HCT116 (cell line): Measurements from ENCODE around the gene MFSD6L. TPM values are rescaled to one million over a fixed set of nuclear protein-coding genes. Genes with fewer than 3 reads are reported as not detected.

Experiments used
- ATAC-seq: fragments of 200-7000 bp; cut with Tn5 transposase; 2 replicates; pipeline ENCODE4 v1.9.1; 2020; ENCODE audit warnings: mild to moderate bottlenecking, moderate library complexity
- BruUV-seq: library from RNA; stranded (reverse); fragments of 400-500 nt; replicated peaks from 2 replicates; lab custom pipeline; 2021; lab: Mats Ljungman, UMichigan
- CTCF ChIA-PET: fragments of 300-600 bp; sonication (Branson Sonifier 250); formaldehyde crosslinking; loops from one replicate; lab custom pipeline; 2021; ENCODE audit warnings: antibody characterized with exemption; lab: Charles Lee
- POLR2A ChIA-PET: fragments of 300-600, 350-600 bp; sonication (Branson Sonifier 250); formaldehyde crosslinking; loops from one replicate; lab custom pipeline; 2021; ENCODE audit warnings: antibody characterized with exemption; lab: Charles Lee
- RAD21 ChIA-PET, 2 experiments: fragments of 300-600 bp; sonication (Branson Sonifier 250); formaldehyde crosslinking; loops; one replicate each; lab custom pipeline; 2023; ENCODE audit warnings: low total read pairs in 2 of 2; ENCODE audit not compliant: uncharacterized antibody in 2 of 2, unreplicated experiment in 2 of 2, low non-redundant PET in 1 of 2; lab: Charles Lee
- DNase-seq: peaks from one replicate; pipeline ENCODE4 v3.0.0-alpha.2; 2010; ENCODE audit warnings: low read depth, low spot score
- H2AFZ ChIP-seq: fragments of 200-600 bp; shearing (Covaris generic), sonication (generic); 2 replicates; pipeline ENCODE4 v1.6.1; 2017; ENCODE audit warnings: low read depth, mixed run types, mixed read lengths, antibody characterized with exemption, low read length; ENCODE audit not compliant: poor library complexity, severe bottlenecking
- H3K27ac ChIP-seq: 2 replicates; pipeline ENCODE4 v1.5.1; 2012; ENCODE audit warnings: low read depth, low read length
- H3K27me3 ChIP-seq: fragments of 200-600 bp; sonication (generic); 2 replicates; pipeline ENCODE4 v1.6.1; 2016; ENCODE audit warnings: mixed run types, low read length, mixed read lengths; ENCODE audit not compliant: insufficient read depth
- H3K36me3 ChIP-seq, 2 experiments: fragments of 200-500 bp in 1 of 2; fragments of 200-600 bp in 1 of 2; sonication (Bioruptor generic) in 1 of 2; sonication (generic) in 1 of 2; 2 replicates each; pipeline versions ENCODE4 v1.5.1 to v1.6.1; 2014 to 2016; ENCODE audit warnings: low read length in 2 of 2, inconsistent platforms in 1 of 2, mixed read lengths in 1 of 2, mixed run types in 1 of 2; ENCODE audit not compliant: insufficient read depth in 2 of 2, control insufficient read depth in 1 of 2
- H3K4me1 ChIP-seq, 2 experiments: fragments of 200-600 bp in 1 of 2; sonication (generic) in 1 of 2; 2 replicates each; pipeline versions ENCODE4 v1.5.1 to v1.6.1; 2012 to 2017; ENCODE audit warnings: low read length in 2 of 2, inconsistent platforms in 1 of 2, mild to moderate bottlenecking in 1 of 2, mixed read lengths in 1 of 2, mixed run types in 1 of 2, moderate library complexity in 1 of 2; ENCODE audit not compliant: insufficient read depth in 2 of 2, control insufficient read depth in 1 of 2
- H3K4me2 ChIP-seq: fragments of 200-600 bp; sonication (generic); 2 replicates; pipeline ENCODE4 v1.6.1; 2017; ENCODE audit warnings: mixed run types, low read length, mixed read lengths
- H3K4me3 ChIP-seq, 2 experiments: fragments of 200-600 bp in 1 of 2; sonication (generic) in 1 of 2; replicated peaks in 1 of 2; 2 replicates each; pipeline ENCODE4 v1.5.1; 2011 to 2016; ENCODE audit warnings: low read length in 2 of 2, control low read depth in 1 of 2, low read depth in 1 of 2, mild to moderate bottlenecking in 1 of 2, mixed read lengths in 1 of 2, mixed run types in 1 of 2
- H3K79me2 ChIP-seq: fragments of 200-600 bp; sonication (generic); 2 replicates; pipeline ENCODE4 v1.6.1; 2017; ENCODE audit warnings: mild to moderate bottlenecking, mixed run types, low read length, moderate library complexity, mixed read lengths; ENCODE audit not compliant: insufficient read depth
- H3K9ac ChIP-seq: fragments of 200-600 bp; sonication (generic); 2 replicates; pipeline ENCODE4 v1.6.1; 2016; ENCODE audit warnings: low read length, mixed read lengths
- H3K9me2 ChIP-seq: fragments of 200-600 bp; sonication (generic), shearing (Covaris generic); 2 replicates; pipeline ENCODE4 v1.6.1; 2017; ENCODE audit warnings: mixed run types, mild to moderate bottlenecking, moderate library complexity; ENCODE audit not compliant: insufficient read depth
- H3K9me3 ChIP-seq, 2 experiments: fragments of 200-500 bp in 1 of 2; fragments of 200-600 bp in 1 of 2; sonication (Bioruptor generic) in 1 of 2; sonication (generic) in 1 of 2; 2 replicates each; pipeline ENCODE4 v1.6.1; 2014 to 2017; ENCODE audit warnings: low read length in 2 of 2, mixed read lengths in 2 of 2, inconsistent platforms in 1 of 2, low read depth in 1 of 2, mild to moderate bottlenecking in 1 of 2, mixed run types in 1 of 2, moderate library complexity in 1 of 2; ENCODE audit not compliant: control insufficient read depth in 1 of 2, insufficient read depth in 1 of 2
- H4K20me1 ChIP-seq: fragments of 200-600 bp; sonication (generic), shearing (Covaris generic); 2 replicates; pipeline ENCODE4 v1.6.1; 2017; ENCODE audit warnings: mixed run types, mild to moderate bottlenecking, moderate library complexity; ENCODE audit not compliant: insufficient read depth
- CBX3 ChIP-seq: IDR thresholded peaks from 2 replicates; pipeline ENCODE4 v1.6.1; 2012; ENCODE audit warnings: low read depth
- CEBPB ChIP-seq: IDR thresholded peaks from 2 replicates; pipeline ENCODE4 v1.6.1; 2012; ENCODE audit warnings: low read depth
- FOSL1 ChIP-seq: IDR thresholded peaks from 2 replicates; pipeline ENCODE4 v1.6.1; 2012; ENCODE audit warnings: low read depth
- POLR2AphosphoS5 ChIP-seq: IDR thresholded peaks from 2 replicates; pipeline ENCODE4 v1.6.1; 2011; ENCODE audit warnings: mild to moderate bottlenecking, low read depth, low read length, moderate library complexity
- SIN3A ChIP-seq: IDR thresholded peaks from 2 replicates; pipeline ENCODE4 v1.6.1; 2012; ENCODE audit warnings: low read depth
- ZFX ChIP-seq: fragments of 450-650 bp; IDR thresholded peaks from 2 replicates; pipeline ENCODE4 v1.6.1; 2017
- intact Hi-C: fragments of 100-400 bp; cut with micrococcal nuclease; formaldehyde crosslinking; loops from 2 replicates; pipeline ENCODE4 v1.10.0; 2022
- total RNA-seq: library from RNA; stranded (reverse); gene quantifications from one replicate; pipeline ENCODE4 v1.2.1, GENCODE V29; 2021; ENCODE audit not compliant: unreplicated experiment
- TF ChIP-seq, protein P1 (sequence below): IDR thresholded peaks from 2 replicates; pipeline ENCODE4 v1.6.1; 2012

The MFSD6L gene
- total RNA-seq, 1 experiment from 2014 or later, result not detected

DNA sequence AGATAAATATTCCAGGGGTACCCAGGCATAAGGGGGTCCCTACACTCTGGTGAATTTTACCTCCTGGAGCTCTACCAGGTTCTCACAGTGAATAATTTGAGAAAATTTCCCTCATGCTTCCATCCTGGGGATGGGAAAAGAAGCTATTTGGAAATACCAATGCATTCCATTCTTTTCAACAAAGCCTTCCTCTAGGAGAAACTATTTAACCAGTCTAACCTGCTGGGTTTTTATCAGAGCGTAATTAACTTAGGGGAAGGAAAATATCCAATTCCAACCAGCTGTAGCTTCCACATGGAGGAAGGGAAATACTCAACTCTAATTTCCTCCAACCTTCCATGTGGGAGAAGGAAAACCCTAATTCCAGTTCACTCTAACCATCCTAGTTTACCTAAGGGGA is 17.0 kb downstream of the MFSD6L start:
- no peak overlapping the region for H3K4me3 ChIP-seq
- ChIA-PET CTCF (interaction anchor here (0.9 to 1.7 kb wide), 2 partner anchors 399 to 722 kb away, joined by 3 to 4 read pairs; no protein-coding TSS in a partner anchor), RAD21 (no interaction called here), POLR2A (no interaction called here)
- H3K4me1 ChIP-seq, result peaks cover 0 to 3% of the 10 kb centered on the region in 2 experiments; a peak in 1 of 4 replicates
- H3K27ac ChIP-seq, result no peak overlapping the region
- H3K27me3 ChIP-seq, result no peaks in the 10 kb centered on the region
- no peaks in the 10 kb centered on the region for H3K9me2 ChIP-seq
- BruUV-seq, result no TSS peak
- DNase-seq (no peak), ATAC-seq (no peak)
- no peak overlapping the region for H2AFZ ChIP-seq
- intact Hi-C loops, result no loop called here
- TF ChIP-seq CEBPB, result no peak
- no peak overlapping the region for H3K9ac ChIP-seq
- no peak overlapping the region for H3K4me2 ChIP-seq
- no peaks in the 10 kb centered on the region for H4K20me1 ChIP-seq
- H3K79me2 ChIP-seq, result no peaks in the 10 kb centered on the region
- H3K9me3 ChIP-seq, result no peaks in the 10 kb centered on the region
- no peaks in the 10 kb centered on the region for H3K36me3 ChIP-seq

DNA sequence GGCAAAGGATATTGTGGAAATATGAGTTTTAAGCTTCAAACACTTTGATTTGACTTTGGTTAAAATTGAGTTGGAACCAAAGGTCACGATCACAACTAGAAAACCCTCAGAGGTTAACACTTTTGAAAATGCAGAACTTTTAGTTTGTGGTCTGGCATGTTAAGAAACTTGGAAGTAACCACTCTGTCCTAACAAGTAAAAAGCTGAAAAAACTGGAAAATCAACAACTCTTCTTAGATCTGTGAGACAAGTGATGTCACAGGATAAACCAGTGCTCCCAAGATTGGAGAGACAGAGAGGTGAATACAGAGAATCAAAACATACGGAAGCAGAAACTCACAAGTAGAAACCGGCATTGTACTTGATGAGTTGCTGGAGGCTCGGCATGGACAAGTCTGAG is 17.4 kb downstream of the MFSD6L start:
- H3K9me3 ChIP-seq, result no peaks in the 10 kb centered on the region

More for the DNA sequence above, 17.4 kb downstream of the MFSD6L start:
- no peak overlapping the region for H3K27ac ChIP-seq
- POLR2A ChIA-PET, result no interaction called here
- BruUV-seq, result no TSS peak
- DNase-seq (no peak), ATAC-seq (no peak)
- H3K9ac ChIP-seq, result no peak overlapping the region
- no peaks in the 10 kb centered on the region for H3K27me3 ChIP-seq
- no peaks in the 10 kb centered on the region for H4K20me1 ChIP-seq
- TF ChIP-seq FOSL1, result no peak
- TF ChIP-seq, protein P1, sequence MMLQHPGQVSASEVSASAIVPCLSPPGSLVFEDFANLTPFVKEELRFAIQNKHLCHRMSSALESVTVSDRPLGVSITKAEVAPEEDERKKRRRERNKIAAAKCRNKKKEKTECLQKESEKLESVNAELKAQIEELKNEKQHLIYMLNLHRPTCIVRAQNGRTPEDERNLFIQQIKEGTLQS, result no peak
- no peak for TF ChIP-seq ZFX
- TF ChIP-seq CBX3, result no peak
- TF ChIP-seq POLR2AphosphoS5, result no peak
- no peak for TF ChIP-seq SIN3A
- no peak overlapping the region for H3K4me3 ChIP-seq
- H3K4me1 ChIP-seq, result peaks cover 0 to 3% of the 10 kb centered on the region in 2 experiments; a peak in 1 of 4 replicates
- no peak overlapping the region for H2AFZ ChIP-seq
- H3K36me3 ChIP-seq, result no peaks in the 10 kb centered on the region
- intact Hi-C loops, result no loop called here
- no peaks in the 10 kb centered on the region for H3K9me2 ChIP-seq
- RAD21 ChIA-PET, result interaction anchor here in 1 of 2 experiments (0.6 kb wide), 1 partner anchor 24 kb away, joined by 3 read pairs; no protein-coding TSS in a partner anchor
- H3K4me2 ChIP-seq, result no peak overlapping the region
- CTCF ChIA-PET, result interaction anchor here (0.9 to 1.7 kb wide), 2 partner anchors 398 to 721 kb away, joined by 3 to 4 read pairs; no protein-coding TSS in a partner anchor
- H3K79me2 ChIP-seq, result no peaks in the 10 kb centered on the region
